ENCODE measurements around the gene OR2V2.
"Not testable (repeated sequence)": the region's sequence is repeated elsewhere in the genome, so short reads cannot be mapped to it uniquely, and the experiment has no call there.

Gene OR2V2

GRCh38 chr5:181173027-181173419, 25.6 kb downstream of the OR2V2 start:
- TF ChIP-seq CTCF (IDR thresholded peaks at IDR 0.05; ENCODE audit: low read depth, low read length), result no peak
- DNase-seq (ENCODE audit: low read depth, low spot score), result no peak
- in situ Hi-C loops (cut with HindIII; ENCODE audit: low sequenced_read_pairs), result no loop called here
- H3K4me3 ChIP-seq (ENCODE audit: low read depth, low read length), result peak overlapping the region; percentile 14

GRCh38 chr5:181173420-181174342, 26.3 kb downstream of the OR2V2 start:
- peak; percentile 67 for DNase-seq (ENCODE audit: low read depth, low spot score)
- no peak for TF ChIP-seq CTCF (IDR thresholded peaks at IDR 0.05; ENCODE audit: low read depth, low read length)
- H3K4me3 ChIP-seq (ENCODE audit: low read depth, low read length), result peak overlapping the region; percentile 14
- in situ Hi-C loops (cut with HindIII; ENCODE audit: low sequenced_read_pairs), result no loop called here

- in situ Hi-C loops (cut with HindIII; ENCODE audit: low sequenced_read_pairs), result no loop called here
- H3K4me3 ChIP-seq (ENCODE audit: low read depth, low read length), result no peak overlapping the region
- no peak for DNase-seq (ENCODE audit: low read depth, low spot score)
- no peak for TF ChIP-seq CTCF (IDR thresholded peaks at IDR 0.05; ENCODE audit: low read depth, low read length)
Observed at GRCh38 chr5:181176254-181176952, 29.0 kb downstream of the OR2V2 start.

- in situ Hi-C loops (cut with HindIII; ENCODE audit: low sequenced_read_pairs); H3K4me3 ChIP-seq (ENCODE audit: low read depth, low read length); DNase-seq (ENCODE audit: low read depth, low spot score): not testable (repeated sequence)
Observed at GRCh38 chr5:181177559-181177958, 30.2 kb downstream of the OR2V2 start.

- in situ Hi-C loops (cut with HindIII; ENCODE audit: low sequenced_read_pairs), result no loop called here
- TF ChIP-seq CTCF (IDR thresholded peaks at IDR 0.05; ENCODE audit: low read depth, low read length), result peak; percentile 77
- DNase-seq (ENCODE audit: low read depth, low spot score), result peak; percentile 70
- no peak overlapping the region for H3K4me3 ChIP-seq (ENCODE audit: low read depth, low read length)
Observed at GRCh38 chr5:181181650-181182565, 34.5 kb downstream of the OR2V2 start.

GRCh38 chr5:181182651-181183050, 35.3 kb downstream of the OR2V2 start:
- no peak for TF ChIP-seq CTCF (IDR thresholded peaks at IDR 0.05; ENCODE audit: low read depth, low read length)
- in situ Hi-C loops (cut with HindIII; ENCODE audit: low sequenced_read_pairs), result no loop called here
- no peak overlapping the region for H3K4me3 ChIP-seq (ENCODE audit: low read depth, low read length)
- DNase-seq (ENCODE audit: low read depth, low spot score), result no peak

All from astrocyte of the spinal cord (primary cell).